ENCODE data around the gene STRBP. TPM values are rescaled to one million over a fixed set of nuclear protein-coding genes. Genes with fewer than 3 reads are reported as not detected.
"Not testable (repeated sequence)": the region's sequence is repeated elsewhere in the genome, so short reads cannot be mapped to it uniquely, and the experiment has no call there.

Gene STRBP
- total RNA-seq, 1 experiment from 2014 or later, result 74.0 TPM

- TF ChIP-seq CTCF (conservative IDR thresholded peaks at IDR 0.05), result no peak
- H3K56ac ChIP-seq (ENCODE audit: insufficient read length, low read depth, low read length), result no peak overlapping the region
- H3K14ac ChIP-seq (ENCODE audit: insufficient read depth, low read length), result no peak overlapping the region
- H2BK20ac ChIP-seq (ENCODE audit: low read depth, low read length, poor library complexity, severe bottlenecking), result no peak overlapping the region
- peaks cover 0 to 2% of the 10 kb centered on the region in 2 experiments; a peak in 1 of 5 replicates for H3K9me3 Mint-ChIP-seq
- H3K36me3 Mint-ChIP-seq (ENCODE audit: insufficient read depth in 1 of 3, low read depth in 3 of 3), result peaks cover 0 to 12% (median 7%) of the 10 kb centered on the region in 3 experiments; a peak in 2 of 7 replicates
- H4K91ac ChIP-seq (ENCODE audit: insufficient read length, low read depth, low read length), result no peak overlapping the region
- no peak overlapping the region for H4K5ac ChIP-seq (ENCODE audit: insufficient read length, low read depth, low read length)
- no peaks in the 10 kb centered on the region for H3K9me3 ChIP-seq (ENCODE audit: control insufficient read depth, low read depth, low read length)
- H2BK15ac ChIP-seq (ENCODE audit: low read depth, low read length), result no peak overlapping the region
- no peaks in the 10 kb centered on the region for H3K79me1 ChIP-seq (ENCODE audit: insufficient read depth, low read depth, low read length, poor library complexity, severe bottlenecking)
- no peak overlapping the region for H2AK5ac ChIP-seq (ENCODE audit: insufficient read length, low read length)
- no peak overlapping the region for H3K27ac Mint-ChIP-seq
- H3K79me2 ChIP-seq (ENCODE audit: insufficient read depth, low read length), result peaks cover 18% of the 10 kb centered on the region; the same call in 1 of the 2 replicates
- H4K20me1 ChIP-seq (ENCODE audit: control insufficient read depth, insufficient read depth, insufficient read length), result no peaks in the 10 kb centered on the region
- H3K4ac ChIP-seq (ENCODE audit: low read depth, low read length), result no peak overlapping the region
- H2BK12ac ChIP-seq (ENCODE audit: insufficient read length, low read depth, low read length), result no peak overlapping the region
- no peak overlapping the region for H4K8ac ChIP-seq (replicated peaks; ENCODE audit: insufficient read length, low read depth, low read length)
- no CpG with 5 or more reads among the region's 1 CpG for WGBS (ENCODE audit: extremely low coverage, insufficient read length, low lambda C conversion rate)
- H3K9ac ChIP-seq (ENCODE audit: extremely low read depth, insufficient read length, low read length), result no peak overlapping the region
- no peak overlapping the region for H3K23ac ChIP-seq (ENCODE audit: insufficient read length, low read depth, low read length)
- H3K27me3 ChIP-seq (ENCODE audit: insufficient read depth, low read length), result no peaks in the 10 kb centered on the region
- no peak overlapping the region for H3T11ph ChIP-seq (ENCODE audit: low read length)
- H2BK5ac ChIP-seq (ENCODE audit: insufficient read length, low read length), result no peak overlapping the region
- DNase-seq, result no peak
- no peaks in the 10 kb centered on the region for H3K23me2 ChIP-seq (ENCODE audit: insufficient read length, low read depth, low read length, poor library complexity, severe bottlenecking)
- H3K4me1 Mint-ChIP-seq, result peaks cover 21 to 22% of the 10 kb centered on the region in 2 experiments
- no peak overlapping the region for H3K4me3 Mint-ChIP-seq
- no peak overlapping the region for H2AFZ ChIP-seq (ENCODE audit: low read length)
- no peaks in the 10 kb centered on the region for H3K27me3 Mint-ChIP-seq (ENCODE audit: low read depth)
- H3K4me1 ChIP-seq (ENCODE audit: insufficient read depth, low read length), result no peaks in the 10 kb centered on the region; the same call in 1 of the 2 replicates
- no peak overlapping the region for H3K4me2 ChIP-seq (ENCODE audit: insufficient read depth, insufficient read length, low read length)
- H3K18ac ChIP-seq (ENCODE audit: insufficient read length, low read depth, low read length), result no peak overlapping the region
- H2BK120ac ChIP-seq (ENCODE audit: low read depth, low read length, poor library complexity, severe bottlenecking), result no peak overlapping the region
- no peak overlapping the region for H3K27ac ChIP-seq (ENCODE audit: insufficient read length, low read depth, low read length)
Measured at GRCh38 chr9:123250504-123250903, 17.9 kb downstream of the STRBP start.

- not testable (repeated sequence) for H2BK15ac ChIP-seq (ENCODE audit: low read depth, low read length); H3K4me1 ChIP-seq (ENCODE audit: insufficient read depth, low read length); H3K4me3 Mint-ChIP-seq; H3K18ac ChIP-seq (ENCODE audit: insufficient read length, low read depth, low read length); H3K27me3 ChIP-seq (ENCODE audit: insufficient read depth, low read length); H2BK120ac ChIP-seq (ENCODE audit: low read depth, low read length, poor library complexity, severe bottlenecking); H4K91ac ChIP-seq (ENCODE audit: insufficient read length, low read depth, low read length); H2BK20ac ChIP-seq (ENCODE audit: low read depth, low read length, poor library complexity, severe bottlenecking); H2BK12ac ChIP-seq (ENCODE audit: insufficient read length, low read depth, low read length); H3K4me2 ChIP-seq (ENCODE audit: insufficient read depth, insufficient read length, low read length); H2AK5ac ChIP-seq (ENCODE audit: insufficient read length, low read length); DNase-seq; H3K9ac ChIP-seq (ENCODE audit: extremely low read depth, insufficient read length, low read length); H4K20me1 ChIP-seq (ENCODE audit: control insufficient read depth, insufficient read depth, insufficient read length); H3K27me3 Mint-ChIP-seq (ENCODE audit: low read depth); H2BK5ac ChIP-seq (ENCODE audit: insufficient read length, low read length); H2AFZ ChIP-seq (ENCODE audit: low read length); H3T11ph ChIP-seq (ENCODE audit: low read length); H3K14ac ChIP-seq (ENCODE audit: insufficient read depth, low read length); H3K56ac ChIP-seq (ENCODE audit: insufficient read length, low read depth, low read length); H3K9me3 ChIP-seq (ENCODE audit: control insufficient read depth, low read depth, low read length); H4K8ac ChIP-seq (replicated peaks; ENCODE audit: insufficient read length, low read depth, low read length); H3K23me2 ChIP-seq (ENCODE audit: insufficient read length, low read depth, low read length, poor library complexity, severe bottlenecking); H3K27ac Mint-ChIP-seq; H3K36me3 Mint-ChIP-seq (ENCODE audit: insufficient read depth in 1 of 3, low read depth in 3 of 3); H3K79me1 ChIP-seq (ENCODE audit: insufficient read depth, low read depth, low read length, poor library complexity, severe bottlenecking); H3K9me3 Mint-ChIP-seq; H3K23ac ChIP-seq (ENCODE audit: insufficient read length, low read depth, low read length); H3K27ac ChIP-seq (ENCODE audit: insufficient read length, low read depth, low read length); H3K4ac ChIP-seq (ENCODE audit: low read depth, low read length); H4K5ac ChIP-seq (ENCODE audit: insufficient read length, low read depth, low read length)
- no CpG with 5 or more reads among the region's 4 CpGs for WGBS (ENCODE audit: extremely low coverage, insufficient read length, low lambda C conversion rate)
- H3K4me1 Mint-ChIP-seq, result peaks cover 23% of the 10 kb centered on the region in 2 experiments
- peaks cover 21% of the 10 kb centered on the region; the same call in 1 of the 2 replicates for H3K79me2 ChIP-seq (ENCODE audit: insufficient read depth, low read length)
Measured at GRCh38 chr9:123249162-123249561, 19.2 kb downstream of the STRBP start.
